ENCODE data around the gene GPC6.

GPC6 gene

GRCh38 chr13:93726173-93726957 lies 499.8 kb downstream of the GPC6 start:
- DNase-seq (ENCODE audit: extremely low read depth, low read depth) = no peak
- TF ChIP-seq CTCF (IDR thresholded peaks at IDR 0.05; ENCODE audit: low read depth, low read length) = no peak

- TF ChIP-seq CTCF (IDR thresholded peaks at IDR 0.05; ENCODE audit: low read depth, low read length) = no peak
- no peak for DNase-seq (ENCODE audit: extremely low read depth, low read depth)
Measured at GRCh38 chr13:93727211-93728141, 500.9 kb downstream of the GPC6 start.

GRCh38 chr13:93729383-93729782 lies 502.8 kb downstream of the GPC6 start:
- TF ChIP-seq CTCF (IDR thresholded peaks at IDR 0.05; ENCODE audit: low read depth, low read length) = no peak
- no peak for DNase-seq (ENCODE audit: extremely low read depth, low read depth)

GRCh38 chr13:93730780-93731179 lies 504.2 kb downstream of the GPC6 start:
- no peak for DNase-seq (ENCODE audit: extremely low read depth, low read depth)
- no peak for TF ChIP-seq CTCF (IDR thresholded peaks at IDR 0.05; ENCODE audit: low read depth, low read length)

- DNase-seq (ENCODE audit: extremely low read depth, low read depth) = no peak
- no peak for TF ChIP-seq CTCF (IDR thresholded peaks at IDR 0.05; ENCODE audit: low read depth, low read length)
Measured at GRCh38 chr13:93732186-93732585, 505.6 kb downstream of the GPC6 start.

- DNase-seq (ENCODE audit: extremely low read depth, low read depth) = no peak
- no peak for TF ChIP-seq CTCF (IDR thresholded peaks at IDR 0.05; ENCODE audit: low read depth, low read length)
Measured at GRCh38 chr13:93736081-93736480, 509.5 kb downstream of the GPC6 start.

- DNase-seq (ENCODE audit: extremely low read depth, low read depth) = no peak
- no peak for TF ChIP-seq CTCF (IDR thresholded peaks at IDR 0.05; ENCODE audit: low read depth, low read length)
Measured at GRCh38 chr13:93736909-93737308, 510.3 kb downstream of the GPC6 start.

Data from AG09319 (cell line).